ENCODE measurements around the gene FXYD5. TPM values are rescaled to one million over a fixed set of nuclear protein-coding genes. Genes with fewer than 3 reads are reported as not detected.

Gene FXYD5
- total and polyA plus RNA-seq, 2 donors (not counting 3 experiments of a cell fraction or from before 2014, with no cell fraction given), result 223 to 290 TPM

DNA sequence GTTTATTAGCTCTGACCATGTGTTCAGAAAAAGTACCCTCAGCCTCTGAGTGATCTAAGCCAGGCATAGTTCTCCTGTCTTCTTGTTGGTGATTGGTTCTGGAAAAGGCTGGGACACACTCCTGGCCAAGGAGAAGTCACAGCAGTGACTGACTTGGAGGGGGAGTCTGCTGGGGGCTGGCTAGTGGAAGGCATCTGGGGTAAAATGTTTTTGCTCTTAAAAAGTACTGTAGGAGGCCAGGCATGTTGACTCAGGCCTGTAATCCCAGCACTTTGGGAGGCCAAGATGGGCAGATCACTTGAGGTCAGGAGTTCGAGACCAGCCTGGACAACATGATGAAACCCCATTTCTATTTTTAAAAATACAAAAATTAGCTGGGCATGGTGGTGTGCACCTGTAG is 52.3 kb downstream of the FXYD5 start:
- ChIA-PET CTCF (no interaction called here), POLR2A (no interaction called here)
- H3K27me3 ChIP-seq (ENCODE audit: control insufficient read depth in 2 of 2, insufficient read depth in 2 of 2, low read length in 2 of 2), result peaks cover 0 to 2% of the 10 kb centered on the region in 2 experiments
- no peak for DNase-seq (ENCODE audit: low read depth, low spot score)
- intact Hi-C loops (cut with micrococcal nuclease), result no loop called here
- dilution Hi-C loops (cut with MboI; ENCODE audit: extremely low pct_ligation_motif_present, low sequenced_read_pairs), result no loop called here
- H3K4me1 ChIP-seq (ENCODE audit: control insufficient read depth, extremely low read depth, insufficient read depth, low read length), result peaks cover 3% of the 10 kb centered on the region
- H3K9me1 ChIP-seq (replicated peaks; ENCODE audit: control insufficient read depth, extremely low read depth, insufficient read depth, low read length), result no peaks in the 10 kb centered on the region
- no peaks in the 10 kb centered on the region for H3K9me3 ChIP-seq (replicated peaks; ENCODE audit: control insufficient read depth, insufficient read depth, low read length)
- H3K36me3 ChIP-seq (ENCODE audit: control insufficient read depth in 2 of 2, extremely low read depth in 1 of 2, insufficient read depth in 2 of 2, low read length in 2 of 2), result no peaks in the 10 kb centered on the region
- H4K20me1 ChIP-seq (replicated peaks; ENCODE audit: control insufficient read depth, extremely low read depth, insufficient read depth, low read length), result no peaks in the 10 kb centered on the region
- no peak overlapping the region for H3K9ac ChIP-seq (replicated peaks; ENCODE audit: extremely low read depth, insufficient read depth, low read length)
- FAIRE-seq, result no peak
- BruUV-seq (replicated peaks), result no TSS peak
- no peak overlapping the region for H3K27ac ChIP-seq (ENCODE audit: insufficient read depth, low read depth, low read length)
- H2AFZ ChIP-seq (ENCODE audit: low read depth, low read length), result no peak overlapping the region
- H3K79me2 ChIP-seq (ENCODE audit: control insufficient read depth, insufficient read depth, low read length), result no peaks in the 10 kb centered on the region
- H3K4me3 ChIP-seq (replicated peaks in 1 of 3; ENCODE audit: insufficient read depth in 1 of 3, low read depth in 1 of 3, low read length in 3 of 3), result no peak overlapping the region
- H3K4me2 ChIP-seq (ENCODE audit: insufficient read depth, low read length), result no peak overlapping the region
- TF ChIP-seq EZH2 (IDR thresholded peaks at IDR 0.05; ENCODE audit: borderline replicate concordance, low read depth, low read length, severe bottlenecking), result no peak
- TF ChIP-seq, protein P1, sequence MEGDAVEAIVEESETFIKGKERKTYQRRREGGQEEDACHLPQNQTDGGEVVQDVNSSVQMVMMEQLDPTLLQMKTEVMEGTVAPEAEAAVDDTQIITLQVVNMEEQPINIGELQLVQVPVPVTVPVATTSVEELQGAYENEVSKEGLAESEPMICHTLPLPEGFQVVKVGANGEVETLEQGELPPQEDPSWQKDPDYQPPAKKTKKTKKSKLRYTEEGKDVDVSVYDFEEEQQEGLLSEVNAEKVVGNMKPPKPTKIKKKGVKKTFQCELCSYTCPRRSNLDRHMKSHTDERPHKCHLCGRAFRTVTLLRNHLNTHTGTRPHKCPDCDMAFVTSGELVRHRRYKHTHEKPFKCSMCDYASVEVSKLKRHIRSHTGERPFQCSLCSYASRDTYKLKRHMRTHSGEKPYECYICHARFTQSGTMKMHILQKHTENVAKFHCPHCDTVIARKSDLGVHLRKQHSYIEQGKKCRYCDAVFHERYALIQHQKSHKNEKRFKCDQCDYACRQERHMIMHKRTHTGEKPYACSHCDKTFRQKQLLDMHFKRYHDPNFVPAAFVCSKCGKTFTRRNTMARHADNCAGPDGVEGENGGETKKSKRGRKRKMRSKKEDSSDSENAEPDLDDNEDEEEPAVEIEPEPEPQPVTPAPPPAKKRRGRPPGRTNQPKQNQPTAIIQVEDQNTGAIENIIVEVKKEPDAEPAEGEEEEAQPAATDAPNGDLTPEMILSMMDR (IDR thresholded peaks at IDR 0.05; ENCODE audit: extremely low read depth in 1 of 2, insufficient read depth in 1 of 2, low read depth in 1 of 2, low read length in 2 of 2), result no peak
- no peak for TF ChIP-seq POLR2A (IDR thresholded peaks at IDR 0.05; ENCODE audit: low read depth, low read length)
- TF ChIP-seq POLR2AphosphoS5 (IDR thresholded peaks at IDR 0.05; ENCODE audit: insufficient read depth, low read depth, low read length), result no peak

DNA sequence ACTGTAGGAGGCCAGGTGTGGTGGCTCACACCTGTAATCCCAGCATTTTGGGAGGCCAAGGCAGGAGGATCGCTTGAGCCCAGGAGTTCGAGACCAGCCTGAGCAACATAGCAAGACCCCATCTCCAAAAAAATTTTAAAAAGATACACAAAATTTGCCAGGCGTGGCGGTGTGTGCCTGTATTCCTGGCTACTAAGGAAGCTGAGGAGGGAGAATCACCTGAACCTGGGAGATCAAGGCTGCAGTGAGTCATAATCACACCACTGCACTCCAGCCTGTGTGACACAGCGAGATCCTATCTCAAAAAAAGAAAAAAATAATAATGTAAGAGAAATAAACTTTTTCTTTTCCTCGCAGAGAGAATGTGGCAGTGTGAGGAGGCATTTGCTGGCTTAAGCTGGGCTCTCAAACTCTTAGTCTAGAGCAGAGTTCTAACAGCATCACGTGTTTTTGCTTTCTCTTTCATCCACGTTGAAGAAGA is 52.9 kb downstream of the FXYD5 start:
- no TSS peak for BruUV-seq (replicated peaks)
- ChIA-PET CTCF (no interaction called here), POLR2A (no interaction called here)
- Histone ChIP-seq H3K4me2 (ENCODE audit: insufficient read depth, low read length) (no peak overlapping the region), H2AFZ (ENCODE audit: low read depth, low read length) (no peak overlapping the region), H3K9ac (replicated peaks; ENCODE audit: extremely low read depth, insufficient read depth, low read length) (no peak overlapping the region), H3K27me3 (ENCODE audit: control insufficient read depth in 2 of 2, insufficient read depth in 2 of 2, low read length in 2 of 2) (peaks cover 0 to 2% of the 10 kb centered on the region in 2 experiments), H3K27ac (ENCODE audit: insufficient read depth, low read depth, low read length) (no peak overlapping the region), H3K9me1 (replicated peaks; ENCODE audit: control insufficient read depth, extremely low read depth, insufficient read depth, low read length) (no peaks in the 10 kb centered on the region), H3K4me3 (replicated peaks in 1 of 3; ENCODE audit: insufficient read depth in 1 of 3, low read depth in 1 of 3, low read length in 3 of 3) (no peak overlapping the region), H4K20me1 (replicated peaks; ENCODE audit: control insufficient read depth, extremely low read depth, insufficient read depth, low read length) (no peaks in the 10 kb centered on the region), H3K79me2 (ENCODE audit: control insufficient read depth, insufficient read depth, low read length) (no peaks in the 10 kb centered on the region), H3K4me1 (ENCODE audit: control insufficient read depth, extremely low read depth, insufficient read depth, low read length) (peaks cover 6% of the 10 kb centered on the region), H3K9me3 (replicated peaks; ENCODE audit: control insufficient read depth, insufficient read depth, low read length) (no peaks in the 10 kb centered on the region), H3K36me3 (ENCODE audit: control insufficient read depth in 2 of 2, extremely low read depth in 1 of 2, insufficient read depth in 2 of 2, low read length in 2 of 2) (no peaks in the 10 kb centered on the region)
- FAIRE-seq (no peak), DNase-seq (ENCODE audit: low read depth, low spot score) (no peak)
- dilution Hi-C loops (cut with MboI; ENCODE audit: extremely low pct_ligation_motif_present, low sequenced_read_pairs), result no loop called here
- TF ChIP-seq GATA2 (IDR thresholded peaks at IDR 0.05; ENCODE audit: insufficient read depth, insufficient read length, low read depth, low read length), result no peak
- TF ChIP-seq, protein P1 (IDR thresholded peaks at IDR 0.05; ENCODE audit: extremely low read depth in 1 of 2, insufficient read depth in 1 of 2, low read depth in 1 of 2, low read length in 2 of 2), result no peak
- no peak for TF ChIP-seq EZH2 (IDR thresholded peaks at IDR 0.05; ENCODE audit: borderline replicate concordance, low read depth, low read length, severe bottlenecking)
- TF ChIP-seq JUN (IDR thresholded peaks at IDR 0.05; ENCODE audit: borderline replicate concordance, insufficient read depth, insufficient read length, low read depth), result no peak
- TF ChIP-seq, protein P2, sequence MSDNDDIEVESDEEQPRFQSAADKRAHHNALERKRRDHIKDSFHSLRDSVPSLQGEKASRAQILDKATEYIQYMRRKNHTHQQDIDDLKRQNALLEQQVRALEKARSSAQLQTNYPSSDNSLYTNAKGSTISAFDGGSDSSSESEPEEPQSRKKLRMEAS (IDR thresholded peaks at IDR 0.05; ENCODE audit: insufficient read depth, insufficient read length), result no peak
- no peak for TF ChIP-seq FOS (IDR thresholded peaks at IDR 0.05; ENCODE audit: borderline replicate concordance, insufficient read depth, low read length)
- no peak for TF ChIP-seq MYC (IDR thresholded peaks at IDR 0.05; ENCODE audit: low read depth, low read length)
- no peak for TF ChIP-seq POLR2A (IDR thresholded peaks at IDR 0.05; ENCODE audit: low read depth, low read length)
- TF ChIP-seq POLR2AphosphoS5 (IDR thresholded peaks at IDR 0.05; ENCODE audit: insufficient read depth, low read depth, low read length), result no peak
- intact Hi-C loops (cut with micrococcal nuclease), result no loop called here

Measured in endothelial cell of umbilical vein (primary cell).